Fibroblast of the aortic adventitia (primary cell): Measurements from ENCODE around the gene TRAK2. TPM values are rescaled to one million over a fixed set of nuclear protein-coding genes. Genes with fewer than 3 reads are reported as not detected.
"Not testable (repeated sequence)": the region's sequence is repeated elsewhere in the genome, so short reads cannot be mapped to it uniquely, and the experiment has no call there.

Source experiments
- DNase-seq: peaks from one replicate; pipeline ENCODE4 v3.0.0-alpha.2; 2010; ENCODE audit warnings: low read depth
- H3K4me3 ChIP-seq: 2 replicates; pipeline ENCODE4 v1.5.1; 2011; ENCODE audit warnings: low read depth, mild to moderate bottlenecking, control low read depth, low read length, moderate library complexity
- CTCF ChIP-seq: IDR thresholded peaks from 2 replicates; pipeline ENCODE4 v1.5.1; 2011; ENCODE audit warnings: mild to moderate bottlenecking, low read length, control low read depth, inconsistent platforms; ENCODE audit not compliant: insufficient read depth
- total RNA-seq: library from RNA; depleted of rRNA; stranded (reverse); fragments of >200 nt; gene quantifications from 2 replicates; pipeline ENCODE4 v1.2.3, GENCODE V29; 2012; ENCODE audit warnings: low replicate concordance

Gene TRAK2
- total RNA-seq, 1 donor: 74.7 TPM

GRCh38 chr2:201430839-201431238 lies 20.4 kb downstream of the TRAK2 start:
- no peak for TF ChIP-seq CTCF
- DNase-seq: no peak

GRCh38 chr2:201430322-201430721 lies 20.9 kb downstream of the TRAK2 start:
- H3K4me3 ChIP-seq, DNase-seq: not testable (repeated sequence)

More at GRCh38 chr2:201430839-201431238, 20.4 kb downstream of the TRAK2 start:
- no peak overlapping the region for H3K4me3 ChIP-seq

GRCh38 chr2:201429835-201430234 lies 21.4 kb downstream of the TRAK2 start:
- DNase-seq, H3K4me3 ChIP-seq: not testable (repeated sequence)

GRCh38 chr2:201428366-201428765 lies 22.9 kb downstream of the TRAK2 start:
- DNase-seq, H3K4me3 ChIP-seq: not testable (repeated sequence)

GRCh38 chr2:201425952-201426351 lies 25.3 kb downstream of the TRAK2 start:
- no peak overlapping the region for H3K4me3 ChIP-seq
- DNase-seq: no peak
- TF ChIP-seq CTCF: no peak

- DNase-seq: peak; percentile 49
- no peak for TF ChIP-seq CTCF
- H3K4me3 ChIP-seq: no peak overlapping the region
These were observed 30.7 kb downstream of the TRAK2 start for GRCh38 chr2:201420442-201421113.

- H3K4me3 ChIP-seq: no peak overlapping the region
- DNase-seq: no peak
- TF ChIP-seq CTCF: no peak
These were observed 31.3 kb downstream of the TRAK2 start for GRCh38 chr2:201419986-201420385.

GRCh38 chr2:201419057-201419635 lies 32.1 kb downstream of the TRAK2 start:
- no peak overlapping the region for H3K4me3 ChIP-seq
- TF ChIP-seq CTCF: no peak
- DNase-seq: peak; percentile 28
